HepG2 (cell line): Measurements from ENCODE around the gene RUVBL2. TPM values are rescaled to one million over a fixed set of nuclear protein-coding genes. Genes with fewer than 3 reads are reported as not detected.

Experiments used
- AGO1 ChIP-seq: fragments of 200-400 bp; formaldehyde crosslinking; IDR thresholded peaks from 2 replicates; pipeline ENCODE4 v1.6.1; 2017; ENCODE audit warnings: mild to moderate bottlenecking, low read depth, low read length, moderate library complexity; ENCODE audit not compliant: poor library complexity, severe bottlenecking
- CAMTA2 ChIP-seq: sonication (generic); formaldehyde crosslinking; IDR thresholded peaks from 2 replicates; pipeline ENCODE4 v1.4.0; 2020; ENCODE audit warnings: mild to moderate bottlenecking, missing genetic modification reagents, borderline replicate concordance
- CENPT ChIP-seq: sonication (generic); formaldehyde crosslinking; IDR thresholded peaks from 2 replicates; pipeline ENCODE4 v1.8.0; 2022; ENCODE audit warnings: low read depth, mild to moderate bottlenecking, moderate library complexity, missing genetic modification reagents
- GABPB1 ChIP-seq: IDR thresholded peaks from 2 replicates; pipeline ENCODE4 v1.6.1; 2016; ENCODE audit warnings: mild to moderate bottlenecking, missing genetic modification reagents, moderate library complexity, missing compliant biosample characterization
- JDP2 ChIP-seq: sonication (generic); formaldehyde crosslinking; IDR thresholded peaks from 2 replicates; pipeline ENCODE4 v1.8.1; 2022; ENCODE audit warnings: missing genetic modification reagents, borderline replicate concordance
- NCOA2 ChIP-seq: sonication (generic); formaldehyde crosslinking; IDR thresholded peaks from 2 replicates; pipeline ENCODE4 v1.8.0; 2022; ENCODE audit warnings: inconsistent platforms
- PPARG ChIP-seq: conservative IDR thresholded peaks from 2 replicates; pipeline ENCODE4 v1.6.1; 2016; ENCODE audit warnings: missing biosample characterization, missing genetic modification reagents
- PTBP1 ChIP-seq: fragments of 200-400 bp; formaldehyde crosslinking; IDR thresholded peaks from 2 replicates; pipeline ENCODE4 v1.6.1; 2018; ENCODE audit warnings: low read length, low read depth; ENCODE audit not compliant: poor library complexity, severe bottlenecking
- SMYD3 ChIP-seq: sonication (generic); formaldehyde crosslinking; IDR thresholded peaks from 2 replicates; pipeline ENCODE4 v1.8.1; 2023; ENCODE audit warnings: mild to moderate bottlenecking, missing genetic modification reagents
- TBX3 ChIP-seq: fragments of 450-650 bp; IDR thresholded peaks from 2 replicates; pipeline ENCODE4 v1.6.1; 2017; ENCODE audit warnings: antibody characterized with exemption, mild to moderate bottlenecking, inconsistent platforms, borderline replicate concordance
- TCF12 ChIP-seq, 2 experiments: fragments of 450-650 bp in 1 of 2; sonication (generic) in 1 of 2; formaldehyde crosslinking in 1 of 2; IDR thresholded peaks; 2 replicates each; pipeline versions ENCODE4 v1.6.1 to v1.8.0; 2017 to 2022; ENCODE audit warnings: antibody characterized with exemption in 1 of 2, mild to moderate bottlenecking in 1 of 2, missing genetic modification reagents in 1 of 2, moderate library complexity in 1 of 2
- TEAD3 ChIP-seq: optimal IDR thresholded peaks from 2 replicates; pipeline ENCODE3; 2016; ENCODE audit warnings: borderline replicate concordance
- ZNF207 ChIP-seq: fragments of 450-650 bp; IDR thresholded peaks from 2 replicates; pipeline ENCODE4 v1.6.1; 2016; ENCODE audit warnings: antibody characterized with exemption, borderline replicate concordance
- ZNF550 ChIP-seq: sonication (generic); formaldehyde crosslinking; IDR thresholded peaks from 2 replicates; pipeline ENCODE4 v1.4.0; 2020; ENCODE audit warnings: mild to moderate bottlenecking, missing genetic modification reagents, borderline replicate concordance
- ZNF564 ChIP-seq: sonication (generic); formaldehyde crosslinking; IDR thresholded peaks from 2 replicates; pipeline ENCODE4 v1.8.1; 2023; ENCODE audit warnings: mild to moderate bottlenecking, missing genetic modification reagents
- ZNF773 ChIP-seq: sonication (generic); formaldehyde crosslinking; IDR thresholded peaks from 2 replicates; pipeline ENCODE4 v1.4.0; 2020; ENCODE audit warnings: missing genetic modification reagents, borderline replicate concordance
- ZNF792 ChIP-seq: IDR thresholded peaks from 2 replicates; pipeline ENCODE4 v1.6.1; 2016
- ZSCAN12 ChIP-seq: sonication (generic); formaldehyde crosslinking; IDR thresholded peaks from 2 replicates; pipeline ENCODE4 v1.9.0; 2021; ENCODE audit warnings: mild to moderate bottlenecking, missing genetic modification reagents
- polyA plus RNA-seq, 8 experiments: library from polyadenylated mRNA; depleted of rRNA in 3 of 8; stranded (reverse) in 7 of 8; unstranded in 1 of 8; fragments of >200 nt; fragmentation: Illumina TruSeq in 4 of 8; extraction: Trizol in 4 of 8; gene quantifications; 2 replicates each; pipeline versions ENCODE4 v1.2.1 to v1.2.3, GENCODE V29; 2011 to 2016; ENCODE audit warnings: low read depth in 4 of 8, missing spikeins in 1 of 8, mixed read lengths in 1 of 8; ENCODE audit not compliant: insufficient read depth in 1 of 8
- total RNA-seq, 5 experiments: library from RNA; depleted of rRNA; stranded (reverse); fragments of >200 nt; fragmentation: Illumina TruSeq; extraction: Trizol; gene quantifications; 2 replicates each; pipeline ENCODE4 v1.2.3, GENCODE V29; 2016; ENCODE audit warnings: low read depth in 1 of 5
- TF ChIP-seq, protein P1 (sequence below): sonication (generic); formaldehyde crosslinking; IDR thresholded peaks from 2 replicates; pipeline ENCODE4 v1.8.0; 2022; ENCODE audit warnings: low read depth, missing genetic modification reagents
- TF ChIP-seq, protein P2 (sequence below): IDR thresholded peaks from 2 replicates; pipeline ENCODE4 v1.6.1; 2012; ENCODE audit warnings: inconsistent platforms
- TF ChIP-seq, protein P3 (sequence below): sonication (generic); formaldehyde crosslinking; IDR thresholded peaks from 2 replicates; pipeline ENCODE4 v1.5.1; 2020; ENCODE audit warnings: missing genetic modification reagents, mild to moderate bottlenecking, borderline replicate concordance
- TF ChIP-seq, protein P4 (sequence below): sonication (generic); formaldehyde crosslinking; IDR thresholded peaks from 2 replicates; pipeline ENCODE4 v1.8.1; 2023; ENCODE audit warnings: missing genetic modification reagents, inconsistent platforms, borderline replicate concordance
- TF ChIP-seq, protein P5 (sequence below): sonication (generic); formaldehyde crosslinking; IDR thresholded peaks from 2 replicates; pipeline ENCODE4 v1.5.0; 2020; ENCODE audit warnings: missing genetic modification reagents

The RUVBL2 gene
- total and polyA plus RNA-seq, 2 of the 13 experiments (the other 11 are each of a cell fraction or from before 2014, with no cell fraction given), result 120 to 122 TPM

DNA sequence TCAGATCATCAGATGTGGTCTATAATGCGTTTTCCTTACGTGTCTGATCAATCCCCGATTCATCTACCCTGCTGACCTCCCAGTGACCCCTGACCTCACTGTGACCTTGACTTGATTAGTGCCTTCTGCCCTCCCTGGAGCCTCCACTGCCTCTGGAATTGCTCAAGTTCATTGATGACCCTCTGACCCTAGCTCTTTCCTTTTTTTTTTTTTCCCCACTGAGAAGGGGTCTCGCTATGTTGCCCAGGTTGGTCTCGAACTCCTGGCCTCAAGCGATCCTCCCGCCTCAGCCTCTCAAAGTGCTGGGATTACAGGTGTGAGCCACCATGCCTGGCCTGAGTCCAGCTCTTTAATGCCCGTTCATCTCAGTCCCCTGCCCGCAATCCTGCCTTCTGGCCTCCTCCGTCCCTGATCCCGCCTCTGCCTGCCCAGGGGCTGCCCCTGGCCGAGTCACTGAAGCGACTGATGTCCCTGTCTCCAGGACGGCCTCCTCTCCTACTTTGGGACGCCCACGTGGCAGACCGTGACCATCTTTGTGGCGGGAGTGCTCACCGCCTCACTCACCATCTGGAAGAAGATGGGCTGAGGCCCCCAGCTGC lies 32.5 kb upstream of the RUVBL2 start (continued):
- TF ChIP-seq PTBP1 (peak; percentile 74), SMYD3 (no peak), ZNF207 (no peak), PPARG (CRISPR knock-in tag) (no peak), ZNF773 (CRISPR knock-in tag) (no peak), TBX3 (no peak), AGO1 (no peak), TEAD3 (CRISPR knock-in tag) (no peak), JDP2 (CRISPR knock-in tag) (no peak), ZNF792 (no peak), CAMTA2 (CRISPR knock-in tag) (no peak), GABPB1 (no peak), NCOA2 (CRISPR knock-in tag) (no peak), ZNF550 (CRISPR knock-in tag) (no peak), ZNF564 (CRISPR knock-in tag) (no peak), ZSCAN12 (CRISPR knock-in tag) (no peak), CENPT (0 out of 2 replicates have a peak, but pooled peaks have one; percentile 43), TCF12 (IDR thresholded peaks at IDR 0.05) (no peak), TCF12 (CRISPR knock-in tag; IDR thresholded peaks at IDR 0.05) (no peak)
- TF ChIP-seq, protein P1, sequence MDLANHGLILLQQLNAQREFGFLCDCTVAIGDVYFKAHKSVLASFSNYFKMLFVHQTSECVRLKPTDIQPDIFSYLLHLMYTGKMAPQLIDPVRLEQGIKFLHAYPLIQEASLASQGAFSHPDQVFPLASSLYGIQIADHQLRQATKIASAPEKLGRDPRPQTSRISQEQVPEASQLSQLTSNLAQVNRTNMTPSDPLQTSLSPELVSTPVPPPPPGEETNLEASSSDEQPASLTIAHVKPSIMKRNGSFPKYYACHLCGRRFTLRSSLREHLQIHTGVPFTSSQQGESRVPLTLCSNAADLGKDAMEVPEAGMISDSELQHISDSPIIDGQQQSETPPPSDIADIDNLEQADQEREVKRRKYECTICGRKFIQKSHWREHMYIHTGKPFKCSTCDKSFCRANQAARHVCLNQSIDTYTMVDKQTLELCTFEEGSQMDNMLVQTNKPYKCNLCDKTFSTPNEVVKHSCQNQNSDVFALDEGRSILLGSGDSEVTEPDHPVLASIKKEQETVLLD, result no peak
- TF ChIP-seq, protein P2, sequence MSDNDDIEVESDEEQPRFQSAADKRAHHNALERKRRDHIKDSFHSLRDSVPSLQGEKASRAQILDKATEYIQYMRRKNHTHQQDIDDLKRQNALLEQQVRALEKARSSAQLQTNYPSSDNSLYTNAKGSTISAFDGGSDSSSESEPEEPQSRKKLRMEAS, result peak; percentile 83
- TF ChIP-seq, protein P3, sequence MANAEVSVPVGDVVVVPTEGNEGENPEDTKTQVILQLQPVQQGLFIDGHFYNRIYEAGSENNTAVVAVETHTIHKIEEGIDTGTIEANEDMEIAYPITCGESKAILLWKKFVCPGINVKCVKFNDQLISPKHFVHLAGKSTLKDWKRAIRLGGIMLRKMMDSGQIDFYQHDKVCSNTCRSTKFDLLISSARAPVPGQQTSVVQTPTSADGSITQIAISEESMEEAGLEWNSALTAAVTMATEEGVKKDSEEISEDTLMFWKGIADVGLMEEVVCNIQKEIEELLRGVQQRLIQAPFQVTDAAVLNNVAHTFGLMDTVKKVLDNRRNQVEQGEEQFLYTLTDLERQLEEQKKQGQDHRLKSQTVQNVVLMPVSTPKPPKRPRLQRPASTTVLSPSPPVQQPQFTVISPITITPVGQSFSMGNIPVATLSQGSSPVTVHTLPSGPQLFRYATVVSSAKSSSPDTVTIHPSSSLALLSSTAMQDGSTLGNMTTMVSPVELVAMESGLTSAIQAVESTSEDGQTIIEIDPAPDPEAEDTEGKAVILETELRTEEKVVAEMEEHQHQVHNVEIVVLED (CRISPR knock-in tag), result no peak
- TF ChIP-seq, protein P4, sequence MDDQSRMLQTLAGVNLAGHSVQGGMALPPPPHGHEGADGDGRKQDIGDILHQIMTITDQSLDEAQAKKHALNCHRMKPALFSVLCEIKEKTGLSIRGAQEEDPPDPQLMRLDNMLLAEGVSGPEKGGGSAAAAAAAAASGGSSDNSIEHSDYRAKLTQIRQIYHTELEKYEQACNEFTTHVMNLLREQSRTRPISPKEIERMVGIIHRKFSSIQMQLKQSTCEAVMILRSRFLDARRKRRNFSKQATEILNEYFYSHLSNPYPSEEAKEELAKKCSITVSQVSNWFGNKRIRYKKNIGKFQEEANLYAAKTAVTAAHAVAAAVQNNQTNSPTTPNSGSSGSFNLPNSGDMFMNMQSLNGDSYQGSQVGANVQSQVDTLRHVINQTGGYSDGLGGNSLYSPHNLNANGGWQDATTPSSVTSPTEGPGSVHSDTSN (CRISPR knock-in tag), result no peak
- TF ChIP-seq, protein P5, sequence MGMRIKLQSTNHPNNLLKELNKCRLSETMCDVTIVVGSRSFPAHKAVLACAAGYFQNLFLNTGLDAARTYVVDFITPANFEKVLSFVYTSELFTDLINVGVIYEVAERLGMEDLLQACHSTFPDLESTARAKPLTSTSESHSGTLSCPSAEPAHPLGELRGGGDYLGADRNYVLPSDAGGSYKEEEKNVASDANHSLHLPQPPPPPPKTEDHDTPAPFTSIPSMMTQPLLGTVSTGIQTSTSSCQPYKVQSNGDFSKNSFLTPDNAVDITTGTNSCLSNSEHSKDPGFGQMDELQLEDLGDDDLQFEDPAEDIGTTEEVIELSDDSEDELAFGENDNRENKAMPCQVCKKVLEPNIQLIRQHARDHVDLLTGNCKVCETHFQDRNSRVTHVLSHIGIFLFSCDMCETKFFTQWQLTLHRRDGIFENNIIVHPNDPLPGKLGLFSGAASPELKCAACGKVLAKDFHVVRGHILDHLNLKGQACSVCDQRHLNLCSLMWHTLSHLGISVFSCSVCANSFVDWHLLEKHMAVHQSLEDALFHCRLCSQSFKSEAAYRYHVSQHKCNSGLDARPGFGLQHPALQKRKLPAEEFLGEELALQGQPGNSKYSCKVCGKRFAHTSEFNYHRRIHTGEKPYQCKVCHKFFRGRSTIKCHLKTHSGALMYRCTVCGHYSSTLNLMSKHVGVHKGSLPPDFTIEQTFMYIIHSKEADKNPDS, result no peak
